IMR-90 (cell line): ENCODE data around the gene ALCAM. TPM values are rescaled to one million over a fixed set of nuclear protein-coding genes. Genes with fewer than 3 reads are reported as not detected.

Source experiments
- ATAC-seq: fragments of 200-7000 bp; cut with Tn5 transposase; 2 replicates; pipeline ENCODE4 v1.9.1; 2020; ENCODE audit warnings: low read depth, mild to moderate bottlenecking, moderate library complexity
- BruUV-seq: library from RNA; stranded (reverse); fragments of 400-500 nt; replicated peaks from 2 replicates; lab custom pipeline; 2021; lab: Mats Ljungman, UMichigan
- CTCF ChIA-PET: fragments of 300-600 bp; formaldehyde crosslinking; extraction: SDS; loops from one replicate; lab custom pipeline; 2021; ENCODE audit warnings: antibody characterized with exemption; lab: Yijun Ruan, JAX
- POLR2A ChIA-PET: fragments of 300-600 bp; sonication (Branson Sonifier 250); formaldehyde crosslinking; loops from one replicate; lab custom pipeline; 2022; ENCODE audit warnings: antibody characterized with exemption; ENCODE audit not compliant: unreplicated experiment; lab: Charles Lee
- DNase-seq: peaks from one replicate; pipeline ENCODE4 v3.0.0; 2013
- H2AFZ ChIP-seq: replicated peaks from 2 replicates; pipeline ENCODE3; 2013; ENCODE audit warnings: low read length, mild to moderate bottlenecking; ENCODE audit not compliant: poor library complexity
- H2AK5ac ChIP-seq: 2 replicates; pipeline ENCODE4 v1.6.1; 2013; ENCODE audit warnings: low read depth, low read length, inconsistent platforms
- H2AK9ac ChIP-seq: replicated peaks from 2 replicates; pipeline ENCODE3; 2013; ENCODE audit warnings: mild to moderate bottlenecking, low read depth, low read length, moderate library complexity; ENCODE audit not compliant: poor library complexity
- H2BK120ac ChIP-seq: 2 replicates; pipeline ENCODE4 v1.6.1; 2013; ENCODE audit warnings: low read depth, low read length, inconsistent platforms
- H2BK15ac ChIP-seq: 3 replicates; pipeline ENCODE4 v1.6.1; 2013; ENCODE audit warnings: low read depth, low read length, inconsistent platforms
- H2BK20ac ChIP-seq: 2 replicates; pipeline ENCODE4 v1.6.1; 2013; ENCODE audit warnings: low read depth, mild to moderate bottlenecking, inconsistent platforms, low read length, moderate library complexity
- H2BK5ac ChIP-seq: 2 replicates; pipeline ENCODE4 v1.6.1; 2013; ENCODE audit warnings: mild to moderate bottlenecking, low read depth, low read length, inconsistent platforms; ENCODE audit not compliant: poor library complexity, severe bottlenecking
- H3K14ac ChIP-seq: replicated peaks from 2 replicates; pipeline ENCODE4 v1.6.1; 2013; ENCODE audit warnings: low read depth, low read length, inconsistent platforms
- H3K18ac ChIP-seq: 2 replicates; pipeline ENCODE4 v1.6.1; 2013; ENCODE audit warnings: low read depth, low read length, control low read depth
- H3K23ac ChIP-seq: 2 replicates; pipeline ENCODE4 v1.6.1; 2013; ENCODE audit warnings: low read depth, low read length, inconsistent platforms
- H3K27ac ChIP-seq: 2 replicates; pipeline ENCODE4 v1.5.1; 2013; ENCODE audit warnings: mild to moderate bottlenecking, control low read depth, low read length; ENCODE audit not compliant: insufficient read depth
- H3K27me3 ChIP-seq: 2 replicates; pipeline ENCODE4 v1.6.1; 2013; ENCODE audit warnings: low read length; ENCODE audit not compliant: control insufficient read depth, insufficient read depth
- H3K36me3 ChIP-seq: 2 replicates; pipeline ENCODE4 v1.6.1; 2013; ENCODE audit warnings: low read length, mixed read lengths; ENCODE audit not compliant: control insufficient read depth, insufficient read depth
- H3K4ac ChIP-seq: 2 replicates; pipeline ENCODE4 v1.6.1; 2013; ENCODE audit warnings: low read depth, low read length, inconsistent platforms
- H3K4me1 ChIP-seq: 2 replicates; pipeline ENCODE4 v1.6.1; 2013; ENCODE audit warnings: low read length, mixed read lengths; ENCODE audit not compliant: control insufficient read depth, insufficient read depth
- H3K4me2 ChIP-seq: 2 replicates; pipeline ENCODE4 v1.6.1; 2013; ENCODE audit warnings: low read depth, mild to moderate bottlenecking, control low read depth, low read length, moderate library complexity
- H3K4me3 ChIP-seq: 2 replicates; pipeline ENCODE4 v1.5.1; 2013; ENCODE audit warnings: low read depth, mild to moderate bottlenecking, control low read depth, low read length, moderate library complexity; ENCODE audit not compliant: insufficient read depth
- H3K56ac ChIP-seq: 2 replicates; pipeline ENCODE4 v1.6.1; 2013; ENCODE audit warnings: low read length, inconsistent platforms; ENCODE audit not compliant: insufficient read depth; ENCODE audit errors: extremely low read depth
- H3K79me1 ChIP-seq, 2 experiments: 2 replicates each; pipeline ENCODE4 v1.6.1; 2013; ENCODE audit warnings: low read length in 2 of 2, inconsistent platforms in 1 of 2, low read depth in 1 of 2
- H3K9ac ChIP-seq: 2 replicates; pipeline ENCODE4 v1.6.1; 2013; ENCODE audit warnings: low read depth, low read length, control low read depth
- H3K9me1 ChIP-seq: 2 replicates; pipeline ENCODE4 v1.6.1; 2013; ENCODE audit warnings: low read length, inconsistent platforms; ENCODE audit not compliant: insufficient read depth
- H3K9me3 ChIP-seq: 2 replicates; pipeline ENCODE4 v1.6.1; 2013; ENCODE audit warnings: low read length; ENCODE audit not compliant: control insufficient read depth, insufficient read depth
- H4K20me1 ChIP-seq: 2 replicates; pipeline ENCODE4 v1.6.1; 2013; ENCODE audit warnings: low read length, inconsistent platforms; ENCODE audit not compliant: insufficient read depth
- H4K5ac ChIP-seq: 2 replicates; pipeline ENCODE4 v1.6.1; 2013; ENCODE audit warnings: mild to moderate bottlenecking, low read depth, low read length, control low read depth
- H4K8ac ChIP-seq, 2 experiments: 2 replicates each; pipeline ENCODE4 v1.6.1; 2013; ENCODE audit warnings: low read depth in 2 of 2, low read length in 2 of 2, control low read depth in 1 of 2, inconsistent platforms in 1 of 2
- H4K91ac ChIP-seq: 2 replicates; pipeline ENCODE4 v1.6.1; 2013; ENCODE audit warnings: low read depth, low read length, inconsistent platforms; ENCODE audit not compliant: insufficient read depth
- CHD1 ChIP-seq: IDR thresholded peaks from 2 replicates; pipeline ENCODE4 v1.6.1; 2012; ENCODE audit warnings: low read depth, low read length, improper control_type of control experiment
- CTCF ChIP-seq: conservative IDR thresholded peaks from 2 replicates; pipeline ENCODE4 v1.5.1; 2012; ENCODE audit warnings: mild to moderate bottlenecking, low read depth, low read length, improper control_type of control experiment
- ELK1 ChIP-seq: fragments of 150-350 bp; IDR thresholded peaks from 2 replicates; pipeline ENCODE4 v1.6.1; 2016; ENCODE audit warnings: low read depth, mild to moderate bottlenecking, low read length, moderate library complexity, borderline replicate concordance
- MAFK ChIP-seq: IDR thresholded peaks from 2 replicates; pipeline ENCODE4 v1.6.1; 2012; ENCODE audit warnings: low read depth, low read length, improper control_type of control experiment
- MXI1 ChIP-seq: IDR thresholded peaks from 2 replicates; pipeline ENCODE4 v1.6.1; 2012; ENCODE audit warnings: low read depth, mild to moderate bottlenecking, low read length, moderate library complexity, borderline replicate concordance
- NFE2L2 ChIP-seq: fragments of 150-350 bp; IDR thresholded peaks from 2 replicates; pipeline ENCODE4 v1.6.1; 2016; ENCODE audit warnings: low read depth, mild to moderate bottlenecking, low read length
- USF2 ChIP-seq: fragments of 150-350 bp; IDR thresholded peaks from 2 replicates; pipeline ENCODE4 v1.6.1; 2017; ENCODE audit warnings: mild to moderate bottlenecking, antibody characterized with exemption, low read length, low read depth
- WGBS, 2 experiments: methylation state at CpG; one replicate each; pipeline versions ENCODE4 v1.1.5 to v1.1.7; 2013; ENCODE audit warnings: missing lambda C conversion rate in 2 of 2; ENCODE audit not compliant: insufficient read length in 1 of 2; ENCODE audit errors: extremely low coverage in 2 of 2; 5-methylcytosine and 5-hydroxymethylcytosine counted together
- dilution Hi-C: fragments of 300-500 bp; cut with HindIII; formaldehyde crosslinking; loops from one replicate; pipeline ENCODE4 v1.14.3; 2018; ENCODE audit warnings: low sequenced_read_pairs; ENCODE audit not compliant: unreplicated experiment
- in situ Hi-C: fragments of 300-500 bp; cut with MboI; formaldehyde crosslinking; loops from 3 replicates; pipeline ENCODE4 v1.14.3; 2019; ENCODE audit warnings: low sequenced_read_pairs, inconsistent platforms, mixed read lengths
- intact Hi-C: fragments of 100-400 bp; cut with micrococcal nuclease; formaldehyde crosslinking; loops from 2 replicates; pipeline ENCODE4 v1.10.0; 2022
- polyA plus RNA-seq, 3 experiments: library from polyadenylated mRNA; depleted of rRNA; stranded (reverse); fragments of >200 nt; gene quantifications; 2 replicates each; pipeline ENCODE4 v1.2.3, GENCODE V29; 2012; ENCODE audit warnings: low replicate concordance in 1 of 3
- total RNA-seq: library from RNA; depleted of rRNA; stranded (reverse); fragments of >200 nt; gene quantifications from 2 replicates; pipeline ENCODE4 v1.2.3, GENCODE V29; 2012

ALCAM gene
- total and polyA plus RNA-seq, 2 of the 4 experiments (the other 2 are of a cell fraction): 117 to 423 TPM

- H4K91ac ChIP-seq: peak overlapping the region; percentile 67; the same call in 1 of the 2 replicates
- H4K8ac ChIP-seq: peak overlapping the region; percentile 59 to 96
- no peaks in the 10 kb centered on the region; the same call in 1 of the 2 replicates for H3K4me1 ChIP-seq
- no peak for TF ChIP-seq ELK1
- TF ChIP-seq CTCF: no peak
- no peak for TF ChIP-seq MXI1
- no peak for TF ChIP-seq USF2
- no peak for TF ChIP-seq MAFK
- TF ChIP-seq NFE2L2: no peak
- TF ChIP-seq CHD1: no peak
- no peaks in the 10 kb centered on the region for H3K9me3 ChIP-seq
- H2BK20ac ChIP-seq: peak overlapping the region; percentile 86
- ChIA-PET CTCF (interaction anchor here (1.0 kb wide), 2 partner anchors 152 to 768 kb away, joined by 3 read pairs; no protein-coding TSS in a partner anchor), POLR2A (interaction anchor here (0.6 kb wide), 1 partner anchor 229 kb away, joined by 3 read pairs; no protein-coding TSS in a partner anchor)
- TSS peak; percentile 28 for BruUV-seq
- H4K5ac ChIP-seq: peak overlapping the region; percentile 47; the same call in 1 of the 2 replicates
- peak overlapping the region; percentile 96; the same call in 1 of the 2 replicates for H3K4ac ChIP-seq
- H2BK15ac ChIP-seq: peak overlapping the region; percentile 97; the same call in 2 of the 3 replicates
- H3K9me1 ChIP-seq: no peaks in the 10 kb centered on the region
- peak overlapping the region; percentile 87 for H3K23ac ChIP-seq
- no peaks in the 10 kb centered on the region for H3K36me3 ChIP-seq
- WGBS, 2 experiments: no CpG with 5 or more reads among the region's 5 CpGs
- H3K9ac ChIP-seq: peak overlapping the region; percentile 88; the same call in 1 of the 2 replicates
- H4K20me1 ChIP-seq: no peaks in the 10 kb centered on the region
- dilution Hi-C loops: no loop called here
- H3K27ac ChIP-seq: peak overlapping the region; percentile 88
- no peak for DNase-seq
- peak overlapping the region; percentile 96 for H3K4me2 ChIP-seq
- H3K56ac ChIP-seq: peak overlapping the region; percentile 98
- H2BK120ac ChIP-seq: peak overlapping the region; percentile 95
- H2AK9ac ChIP-seq: no peak overlapping the region
- H3K18ac ChIP-seq: peak overlapping the region; percentile 76; the same call in 1 of the 2 replicates
- peak overlapping the region; percentile 58; the same call in 1 of the 2 replicates for H2AK5ac ChIP-seq
- H3K27me3 ChIP-seq: no peaks in the 10 kb centered on the region
- peak overlapping the region; percentile 93 for H2BK5ac ChIP-seq
- no peak for ATAC-seq
- intact Hi-C loops: loop anchor here (5.0 to 10.0 kb wide), 7 partner anchors 200 to 1242 kb away; no protein-coding TSS in a partner anchor
- in situ Hi-C loops: loop anchor here (10.0 to 25.0 kb wide), 3 partner anchors 453 to 1090 kb away; no protein-coding TSS in a partner anchor
- peak overlapping the region; percentile 79 for H3K14ac ChIP-seq
- H3K79me1 ChIP-seq: peaks cover 0 to 12% of the 10 kb centered on the region in 2 experiments; a peak in 2 of 4 replicates
- no peak overlapping the region for H2AFZ ChIP-seq
- H3K4me3 ChIP-seq: peak overlapping the region; percentile 54; the same call in 1 of the 2 replicates
These were observed 1.7 kb upstream of the ALCAM start for GRCh38 chr3:105365081-105365390.
